GM19043 (cell line): ENCODE results near the gene CCND3.
"Not testable (repeated sequence)": the region's sequence is repeated elsewhere in the genome, so short reads cannot be mapped to it uniquely, and the experiment has no call there.

ENCODE experiments used
- ATAC-seq: cut with Tn5 transposase; IDR thresholded peaks from one replicate; pipeline ENCODE4 v1.9.1; 2021; ENCODE audit warnings: low read depth; ENCODE audit not compliant: unreplicated experiment

The CCND3 gene

DNA sequence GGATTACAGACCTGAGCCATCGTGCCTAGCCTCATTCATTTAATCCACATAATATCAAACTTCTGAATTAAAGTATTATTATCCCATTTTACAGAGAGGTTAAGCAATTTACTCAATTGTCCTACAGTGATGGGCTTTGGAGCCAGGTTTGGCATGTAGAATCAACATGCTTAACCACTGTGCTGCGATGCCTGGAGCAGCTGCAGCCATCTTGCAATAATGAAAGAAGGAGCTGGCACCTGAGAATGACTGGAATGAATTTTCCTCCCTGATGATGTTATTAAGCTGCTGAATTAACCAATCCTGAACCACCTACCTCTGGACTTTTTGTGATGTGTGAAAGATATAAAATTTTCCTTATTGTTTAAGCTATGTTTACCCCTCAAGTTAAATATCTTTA lies 13.1 kb upstream of the CCND3 start:
- ATAC-seq, result no peak

DNA sequence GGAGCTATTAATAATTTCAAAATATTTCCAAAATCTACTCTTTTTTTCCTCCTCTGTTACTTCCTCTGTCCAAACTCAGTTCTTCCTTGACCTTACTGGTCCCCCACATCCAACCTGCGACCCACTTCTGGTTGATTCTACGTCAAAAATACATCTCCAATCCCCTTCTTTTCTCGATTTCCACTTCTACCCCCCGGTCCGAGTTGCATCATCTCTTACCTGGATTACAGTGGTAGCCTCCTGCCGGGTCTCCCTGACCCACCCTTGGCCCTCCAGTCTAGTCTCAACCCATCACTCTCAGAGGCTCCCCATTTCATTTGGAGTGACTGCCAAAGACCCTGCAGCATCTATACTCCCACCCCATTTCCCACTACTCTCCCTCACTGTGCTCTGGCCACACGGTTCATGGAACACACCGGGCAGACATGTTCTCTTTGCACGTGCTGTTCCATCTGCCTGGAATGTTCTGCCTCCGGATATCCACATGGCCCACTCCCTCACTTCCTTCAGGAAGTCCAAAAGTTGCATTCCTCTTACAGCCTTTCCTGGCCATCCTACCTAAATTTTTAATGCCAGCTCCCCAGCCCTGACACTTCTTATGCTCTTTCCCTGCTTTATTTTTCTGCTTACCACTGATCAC lies 6.1 kb upstream of the CCND3 start:
- no peak for ATAC-seq

DNA sequence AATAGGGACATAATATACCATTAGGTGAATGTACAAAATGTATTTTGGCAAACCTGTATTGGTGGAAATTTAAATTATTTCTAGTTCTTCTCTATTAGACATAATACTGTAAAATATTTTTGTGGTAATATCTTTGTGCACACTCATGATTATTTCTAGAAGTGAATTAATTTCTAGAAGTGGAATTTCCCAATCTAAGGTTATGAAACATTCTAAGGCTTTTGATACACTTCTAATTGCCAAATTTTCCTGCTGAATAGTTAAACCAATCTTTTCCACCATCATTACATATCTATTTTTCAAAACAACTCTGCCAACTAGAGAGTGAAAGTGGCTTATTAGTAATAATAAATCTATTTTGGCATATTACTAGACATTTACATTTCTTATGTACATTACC lies 1.8 kb upstream of the CCND3 start:
- ATAC-seq, result no peak

DNA sequence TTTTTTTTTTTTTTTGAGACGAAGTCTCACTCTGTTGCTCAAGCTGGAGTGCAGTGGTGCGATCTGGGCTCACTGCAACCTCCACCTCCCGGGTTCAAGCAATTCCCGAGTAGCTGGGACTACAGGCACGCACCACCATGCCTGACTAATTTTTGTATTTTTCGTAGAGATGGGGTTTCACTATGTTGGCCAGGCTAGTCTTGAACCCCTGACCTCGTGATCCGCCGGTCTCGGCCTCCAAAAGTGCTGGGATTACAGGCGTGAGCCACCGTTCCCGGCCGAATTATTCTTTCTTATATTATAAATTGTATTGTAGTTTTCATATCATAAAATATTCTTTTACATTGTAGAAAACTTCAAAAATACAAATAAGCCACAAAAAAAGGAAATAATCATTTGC lies 1.3 kb upstream of the CCND3 start:
- not testable (repeated sequence) for ATAC-seq

DNA sequence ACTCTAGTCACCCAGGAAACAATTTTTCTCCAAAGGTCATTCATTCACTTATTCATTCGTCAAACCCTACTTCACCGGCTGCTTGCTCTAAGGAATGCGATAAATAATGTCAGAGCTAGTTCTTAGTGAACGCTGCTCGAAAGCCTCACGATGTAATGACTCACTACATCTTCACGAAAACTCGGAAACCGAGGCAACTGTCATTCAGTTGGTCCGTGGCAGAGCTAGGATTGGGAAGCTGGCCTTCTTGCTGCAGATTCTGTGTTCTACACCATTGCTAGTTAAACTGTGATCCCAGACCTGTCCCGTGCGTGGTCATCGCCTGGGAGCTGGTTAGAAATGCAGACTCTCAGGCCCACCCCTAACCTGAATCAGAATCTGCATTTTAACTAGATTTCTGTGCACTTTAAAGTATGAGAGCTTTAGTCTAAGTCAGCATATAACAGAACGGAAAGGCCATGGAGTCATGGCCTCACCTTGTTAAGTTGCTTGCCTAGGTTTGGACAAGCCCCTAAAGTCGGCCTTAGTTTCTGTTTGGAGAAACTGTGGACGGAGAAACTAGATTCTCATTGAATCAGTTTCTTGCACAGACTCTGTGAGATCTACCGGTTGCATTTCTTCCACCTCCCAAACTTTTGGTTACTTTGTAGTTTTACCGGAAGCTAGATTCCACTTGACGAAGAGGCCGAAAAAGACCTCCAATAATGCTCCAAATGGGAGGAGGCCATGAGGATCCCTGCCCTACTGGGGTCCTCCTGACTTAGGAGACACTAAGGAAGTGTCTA lies 651 bp upstream of the CCND3 start:
- ATAC-seq, result no peak

DNA sequence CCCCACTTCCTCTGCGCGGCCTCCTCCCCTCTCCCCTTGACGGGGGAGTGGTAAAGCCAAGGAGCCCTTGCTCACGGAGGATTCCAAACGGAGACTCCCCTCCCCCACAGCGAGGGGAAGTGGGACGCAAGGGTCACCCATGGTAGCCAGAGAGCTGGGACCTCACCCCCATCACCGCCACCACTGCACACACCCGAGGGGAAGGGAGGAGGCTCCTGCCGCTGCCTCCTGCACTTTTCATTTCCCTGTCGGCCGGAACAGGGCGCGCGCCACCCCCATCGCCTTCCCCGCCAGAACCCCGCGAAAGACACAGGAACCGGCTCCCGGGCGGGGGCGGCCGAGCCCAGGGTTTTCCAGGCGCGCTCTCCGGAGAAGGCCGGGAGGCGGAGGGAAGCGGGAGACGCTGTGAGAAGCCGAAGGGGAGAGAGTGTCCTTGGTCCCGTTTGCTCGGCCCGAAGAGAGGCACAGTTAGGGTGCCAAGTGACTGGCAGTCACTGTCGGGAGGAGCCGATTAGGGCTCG lies 789 bp downstream of the CCND3 start:
- no peak for ATAC-seq

DNA sequence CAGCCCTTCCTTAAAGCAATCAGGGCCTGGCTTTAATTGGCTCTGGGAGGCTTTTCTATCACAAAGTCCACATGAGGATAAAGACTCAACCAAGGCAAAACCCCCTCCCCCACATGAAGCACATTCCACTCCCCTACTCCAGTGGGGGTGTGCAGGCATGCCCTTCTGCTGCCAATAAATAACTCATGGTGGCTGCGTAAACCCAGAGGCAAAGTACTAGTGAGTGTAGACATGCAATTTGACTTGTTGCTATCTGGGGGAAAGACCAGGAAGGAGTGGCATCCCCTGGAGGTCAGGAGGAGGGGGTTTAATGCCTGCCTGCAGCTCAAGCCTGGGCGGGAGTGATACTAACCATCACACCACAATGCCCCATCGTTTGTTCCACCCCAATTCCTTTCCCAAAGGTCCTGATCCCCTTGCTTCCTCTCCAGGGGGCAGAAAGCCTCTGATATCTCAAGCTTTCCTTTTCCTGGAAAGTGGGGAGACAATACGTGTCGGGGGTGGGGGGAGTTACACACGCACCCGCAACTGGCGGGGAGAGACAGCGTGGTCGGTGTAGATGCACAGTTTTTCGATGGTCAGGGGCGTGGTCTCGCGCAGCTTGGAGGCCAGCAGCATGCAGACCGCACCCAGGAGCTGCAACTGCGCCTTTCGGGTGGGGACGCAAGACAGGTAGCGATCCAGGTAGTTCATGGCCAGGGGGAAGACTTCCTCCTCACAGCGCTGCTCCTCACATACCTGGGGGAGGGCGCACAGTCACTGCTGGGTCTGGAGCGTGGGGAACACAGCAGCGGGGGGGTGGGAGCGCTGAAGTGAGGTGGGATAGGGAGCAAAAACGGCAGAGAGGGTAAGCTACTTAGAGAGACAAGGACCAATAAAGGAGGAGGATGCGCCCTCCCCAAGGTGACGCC lies 1.5 kb downstream of the CCND3 start:
- no peak for ATAC-seq

DNA sequence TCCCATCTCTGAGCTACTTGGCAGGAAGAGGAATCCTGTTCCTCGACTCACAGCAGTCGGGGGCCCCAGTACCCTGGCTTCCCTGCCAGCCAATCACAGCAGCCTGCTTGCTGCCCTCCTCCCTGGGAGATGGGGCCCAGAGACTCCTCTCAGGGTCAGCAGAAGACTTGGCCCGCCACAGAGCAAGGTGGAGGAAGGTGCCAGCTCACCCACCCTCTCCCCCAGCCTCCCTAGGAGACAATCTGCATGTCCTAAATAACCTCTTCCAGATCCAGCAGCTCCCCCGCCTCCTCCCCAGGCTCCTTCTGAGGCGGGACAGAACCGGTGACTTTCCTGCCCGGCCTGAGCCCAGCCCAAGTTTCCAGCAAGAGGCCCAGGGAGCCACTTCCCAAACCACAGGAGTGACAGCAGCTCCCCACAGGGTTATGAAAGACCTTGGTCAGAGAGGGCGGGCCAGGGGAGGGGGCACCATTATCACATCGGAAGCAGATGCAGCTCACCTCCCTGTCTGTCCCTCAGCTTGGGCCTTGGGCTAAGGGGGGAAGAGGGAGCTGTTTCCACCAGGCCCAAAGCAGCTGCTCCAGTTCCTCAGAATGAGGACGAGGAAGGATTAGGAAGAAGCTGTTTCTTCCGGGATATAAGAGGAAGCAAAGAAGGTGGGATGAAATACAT lies 2.3 kb downstream of the CCND3 start:
- ATAC-seq, result no peak

DNA sequence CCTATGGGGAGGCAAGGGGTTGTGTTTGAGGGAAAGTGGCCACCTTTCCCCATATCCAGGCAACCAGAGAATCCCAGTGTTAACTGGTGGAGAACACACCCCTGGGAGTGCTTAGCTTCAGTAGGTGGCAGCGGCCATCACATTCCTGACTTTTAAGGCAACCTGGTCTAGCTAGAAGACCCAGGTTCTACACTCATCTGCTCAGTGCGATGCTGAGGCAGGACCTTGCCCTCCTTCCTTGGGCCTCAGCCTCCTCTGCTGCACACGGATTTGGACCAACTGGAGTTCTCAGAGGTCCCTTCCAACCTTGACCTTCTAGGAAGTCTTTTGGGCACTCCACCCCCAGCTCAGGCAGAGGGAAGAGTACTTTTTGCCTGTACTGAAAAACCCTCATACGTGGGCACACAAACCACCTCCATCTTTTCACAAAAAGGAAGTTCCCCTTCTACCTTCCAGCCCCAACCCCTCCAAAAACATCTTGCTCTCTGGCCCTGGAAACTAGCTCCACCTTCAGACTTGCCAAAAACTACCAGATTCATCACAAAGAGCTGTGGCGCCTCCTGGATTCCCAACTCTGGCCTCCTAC lies 2.9 kb downstream of the CCND3 start:
- no peak for ATAC-seq

DNA sequence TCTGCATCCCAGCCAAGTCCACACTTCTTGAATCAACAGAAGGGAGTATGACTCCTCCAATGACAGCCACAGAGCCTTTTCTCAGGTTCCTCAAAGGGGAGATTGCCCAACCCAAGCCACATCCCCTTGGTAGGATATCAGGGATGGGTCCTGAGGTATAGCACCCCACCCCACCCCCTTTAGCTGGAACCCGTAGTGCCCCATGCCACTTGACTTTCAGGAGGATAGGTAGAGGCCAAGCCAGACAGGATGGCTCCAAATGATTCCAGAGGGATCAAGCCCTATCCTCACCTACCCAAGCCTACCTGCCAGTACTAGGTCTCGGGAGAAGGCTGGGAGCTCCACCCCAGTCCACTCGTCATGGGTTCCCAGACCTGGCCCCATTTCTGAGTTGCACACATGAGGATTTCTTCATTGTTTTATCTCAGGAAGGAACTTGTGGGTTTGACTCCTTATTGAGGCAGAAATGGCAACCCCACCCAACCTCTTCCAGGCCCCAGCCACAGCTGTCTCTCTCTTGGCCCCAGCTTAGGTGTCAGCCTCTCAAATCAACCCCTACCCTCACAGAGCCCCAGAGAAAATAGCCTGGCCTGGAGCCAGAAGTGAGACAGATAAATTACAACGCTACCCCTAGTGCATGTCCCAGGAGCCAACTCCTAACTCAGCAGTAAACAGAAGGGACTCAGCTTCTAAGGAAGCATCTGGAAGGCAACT lies 3.6 kb downstream of the CCND3 start:
- no peak for ATAC-seq

DNA sequence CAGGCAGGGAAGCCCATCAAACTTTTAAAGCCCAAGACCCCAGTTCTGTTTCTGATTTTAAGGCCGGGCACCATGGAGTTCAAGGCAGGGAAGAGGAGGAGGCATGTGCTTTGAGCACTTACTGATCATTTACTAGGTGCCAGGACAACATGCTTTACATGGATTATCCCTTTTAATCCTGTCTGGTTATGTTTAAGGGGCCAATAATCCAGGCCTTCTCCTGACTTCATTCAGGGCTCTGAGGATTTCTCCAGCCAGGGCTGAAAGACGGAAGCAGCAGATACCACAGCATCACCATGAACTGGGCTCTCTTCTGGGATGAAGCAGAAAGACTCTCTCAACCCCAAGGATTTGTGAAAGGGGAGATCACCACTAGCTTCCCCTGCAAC lies 4.1 kb downstream of the CCND3 start:
- ATAC-seq, result no peak

DNA sequence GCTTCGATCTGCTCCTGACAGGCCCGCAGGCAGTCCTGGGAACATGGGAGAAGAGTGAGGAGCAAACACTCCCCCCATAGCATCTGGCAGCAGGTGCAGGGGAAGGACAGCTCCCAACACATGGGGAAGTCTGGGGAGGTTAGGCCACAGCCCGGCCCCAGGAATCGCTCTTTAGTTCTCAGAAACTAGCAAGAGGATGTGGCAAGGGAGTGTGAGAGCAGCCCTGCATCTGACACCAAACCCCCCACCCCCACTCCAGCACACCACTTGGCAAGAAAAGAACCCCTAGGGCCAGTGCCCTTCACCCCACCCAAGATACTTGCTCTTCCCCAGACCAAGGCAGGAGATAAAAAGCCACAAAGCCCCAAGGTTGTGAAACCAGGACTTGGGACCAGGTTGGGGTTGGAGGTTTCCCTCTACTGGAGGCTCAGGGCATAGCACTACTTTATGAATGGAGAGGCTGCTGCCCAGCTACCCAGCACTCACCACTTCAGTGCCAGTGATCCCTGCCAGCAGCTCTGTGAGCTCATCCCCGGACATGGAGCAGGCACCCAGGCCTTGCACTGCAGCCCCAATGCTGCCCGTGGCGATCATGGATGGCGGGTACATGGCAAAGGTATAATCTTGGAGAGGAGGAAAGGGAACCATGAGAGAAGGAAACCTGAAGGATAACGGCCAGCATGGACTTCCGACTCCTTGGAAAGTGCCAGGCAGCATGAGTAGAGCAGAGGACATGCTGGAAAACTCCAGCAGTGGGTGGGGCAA lies 5.4 kb downstream of the CCND3 start:
- peak; percentile 58 for ATAC-seq

DNA sequence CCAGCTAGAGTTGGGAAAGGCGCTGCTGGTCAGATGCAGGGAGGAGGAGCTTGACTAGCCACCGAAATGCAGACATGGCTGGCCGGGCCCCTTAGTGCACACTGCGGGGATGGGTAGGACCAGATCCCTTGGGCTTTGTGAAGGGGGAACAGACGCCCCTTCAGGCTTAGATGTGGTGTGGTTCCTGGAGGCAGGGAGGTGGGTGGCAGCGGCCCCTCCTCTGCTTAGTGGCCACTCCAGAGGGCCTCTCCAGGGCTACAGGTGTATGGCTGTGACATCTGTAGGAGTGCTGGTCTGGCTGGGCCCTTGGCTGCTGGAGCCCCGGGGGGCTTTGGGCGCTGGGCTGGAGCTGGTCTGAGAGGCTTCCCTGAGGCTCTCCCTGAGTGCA lies 5.9 kb downstream of the CCND3 start:
- peak; percentile 6 for ATAC-seq

DNA sequence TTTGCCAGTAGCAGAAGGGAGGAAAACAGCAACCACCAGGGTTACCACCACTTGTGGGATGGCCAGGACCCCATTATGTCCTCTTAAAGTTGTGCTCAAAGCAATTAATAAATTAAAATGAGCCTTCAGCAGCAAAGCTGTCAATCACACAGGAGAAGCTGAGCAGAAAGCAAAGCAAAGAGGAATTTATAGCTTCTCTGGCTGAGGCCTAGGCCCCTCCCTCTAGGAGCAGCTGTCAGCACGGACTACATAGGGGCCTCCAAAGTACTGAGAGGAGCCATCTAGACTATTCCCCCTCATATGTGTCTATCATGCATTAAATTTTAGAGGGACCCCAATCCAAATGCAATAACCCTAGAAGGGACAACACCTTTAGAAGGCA lies 6.4 kb downstream of the CCND3 start:
- no peak for ATAC-seq

DNA sequence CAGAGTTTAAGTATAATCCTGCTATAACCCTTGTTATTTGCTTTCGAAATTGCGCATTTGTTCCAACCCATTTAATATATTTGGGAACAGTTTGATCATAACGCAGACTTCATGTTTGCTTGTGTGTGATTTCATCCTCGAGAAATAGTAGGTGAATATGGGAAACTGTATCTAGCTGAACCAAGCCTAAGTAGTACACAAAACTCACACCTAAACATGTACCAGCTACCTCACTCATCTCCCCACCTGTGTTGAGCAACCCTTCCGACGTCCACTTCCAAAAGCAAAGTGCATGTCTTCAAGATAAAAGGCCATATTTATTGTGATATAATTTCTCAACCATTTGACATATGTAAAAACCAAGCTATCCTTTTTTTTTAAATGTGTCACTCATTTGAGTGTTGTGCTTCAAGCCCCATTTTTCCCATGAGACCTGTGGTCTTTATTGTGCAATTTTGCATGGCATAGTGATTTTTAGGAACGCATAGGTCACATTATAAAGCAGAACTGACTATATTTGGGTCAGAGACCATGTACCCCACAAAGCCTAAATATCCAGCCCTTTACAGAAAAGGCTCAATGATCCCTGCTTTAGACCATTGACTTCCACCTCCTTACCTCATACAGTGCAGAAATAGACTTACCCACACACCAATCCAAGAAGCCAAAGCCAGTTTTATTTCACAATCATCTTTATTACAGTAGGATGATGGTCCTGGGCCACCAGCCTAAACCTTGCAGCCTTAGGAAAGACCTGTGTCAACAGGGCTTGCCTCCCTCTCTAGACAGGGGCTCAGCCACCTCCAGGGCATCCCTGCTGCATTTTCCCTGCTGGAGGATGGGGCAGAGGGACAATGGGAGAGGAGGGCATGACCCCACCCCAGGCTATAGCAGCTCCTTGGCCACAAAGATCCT lies 7.1 kb downstream of the CCND3 start:
- no peak for ATAC-seq

DNA sequence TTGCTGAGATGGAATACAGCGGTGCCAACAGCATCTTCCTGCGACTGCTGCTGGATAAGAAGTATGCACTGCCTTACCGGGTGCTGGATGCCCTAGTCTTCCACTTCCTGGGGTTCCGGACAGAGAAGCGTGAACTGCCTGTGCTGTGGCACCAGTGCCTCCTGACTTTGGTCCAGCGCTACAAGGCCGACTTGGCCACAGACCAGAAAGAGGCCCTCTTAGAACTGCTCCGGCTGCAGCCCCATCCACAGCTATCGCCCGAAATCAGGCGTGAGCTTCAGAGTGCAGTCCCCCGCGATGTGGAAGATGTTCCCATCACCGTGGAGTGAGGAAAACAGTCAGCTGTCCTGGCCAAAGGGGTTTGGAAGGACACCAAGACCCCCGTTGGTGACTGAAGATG lies 9.2 kb downstream of the CCND3 start:
- ATAC-seq, result no peak

DNA sequence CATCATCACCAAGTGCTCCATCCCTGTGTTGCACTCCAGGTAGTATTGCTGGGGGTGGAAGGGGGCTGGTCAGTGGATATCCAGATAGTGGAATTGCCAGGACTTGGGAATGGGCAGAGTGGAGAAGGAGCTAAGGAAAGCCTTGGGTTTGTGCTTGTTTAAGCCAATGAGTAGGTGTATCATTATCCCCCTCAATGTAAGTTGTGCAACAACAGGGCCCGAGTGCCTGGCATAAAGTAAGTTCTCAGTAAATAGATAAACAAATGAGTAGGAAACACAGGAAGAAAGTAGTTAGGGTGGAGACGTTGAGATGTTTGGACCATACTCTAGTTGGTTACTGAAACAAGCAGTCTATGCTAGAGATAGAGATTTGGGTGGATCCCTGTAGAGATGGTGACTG lies 9.8 kb downstream of the CCND3 start:
- ATAC-seq, result no peak

DNA sequence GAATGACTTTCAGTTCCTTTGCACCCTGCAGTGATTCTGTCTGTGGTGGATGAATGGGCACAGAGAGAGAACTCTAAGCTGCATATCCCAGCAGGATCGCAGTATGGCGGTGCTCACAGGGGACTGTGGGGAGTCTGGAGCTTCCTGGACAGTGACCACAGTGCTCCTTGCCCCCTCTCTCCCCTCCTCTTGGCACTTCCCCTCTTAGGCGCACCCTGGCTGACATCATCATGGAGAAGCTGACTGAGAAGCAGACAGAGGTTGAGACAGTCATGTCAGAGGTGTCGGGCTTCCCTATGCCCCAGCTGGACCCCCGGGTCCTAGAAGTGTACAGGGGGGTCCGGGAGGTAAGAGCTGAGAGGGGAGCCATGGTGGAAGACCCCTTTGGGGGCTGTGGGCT lies 11.7 kb downstream of the CCND3 start:
- no peak for ATAC-seq
